WTC11 (cell line): ENCODE data around the gene PKP4.

Experiments
- MLX ChIP-seq: sonication (generic); formaldehyde crosslinking; IDR thresholded peaks from 2 replicates; pipeline ENCODE4 v1.8.1; 2023; ENCODE audit warnings: mild to moderate bottlenecking, missing genetic modification reagents, moderate library complexity
- ZBTB43 ChIP-seq: sonication (generic); formaldehyde crosslinking; IDR thresholded peaks from 2 replicates; pipeline ENCODE4 v1.8.1; 2023; ENCODE audit warnings: mild to moderate bottlenecking, missing genetic modification reagents

GRCh38 chr2:158553257-158553656 lies 96.5 kb downstream of the PKP4 start:
- TF ChIP-seq ZBTB43 (no peak), MLX (CRISPR knock-in tag) (no peak)
